NCI-H2196 (cell line): ENCODE data around the gene NELL1.
"Not testable (repeated sequence)": the region's sequence is repeated elsewhere in the genome, so short reads cannot be mapped to it uniquely, and the experiment has no call there.

Experiments
- DNase-seq: peaks from one replicate; lab custom pipeline; 2025; ENCODE audit not compliant: unreplicated experiment; lab: John Stamatoyannopoulos, UW

The NELL1 gene

GRCh38 chr11:20762116-20762844 is 92.9 kb downstream of the NELL1 start:
- peak; percentile 77 for DNase-seq

GRCh38 chr11:20762980-20763379 is 93.6 kb downstream of the NELL1 start:
- no peak for DNase-seq

GRCh38 chr11:20770414-20770946 is 101.1 kb downstream of the NELL1 start:
- no peak for DNase-seq

GRCh38 chr11:20771026-20771425 is 101.6 kb downstream of the NELL1 start:
- no peak for DNase-seq

GRCh38 chr11:20771681-20772080 is 102.3 kb downstream of the NELL1 start:
- no peak for DNase-seq

- no peak for DNase-seq
These were observed 105.9 kb downstream of the NELL1 start for GRCh38 chr11:20775331-20775730.

- DNase-seq: no peak
These were observed 113.4 kb downstream of the NELL1 start for GRCh38 chr11:20782775-20783174.

- no peak for DNase-seq
These were observed 113.8 kb downstream of the NELL1 start for GRCh38 chr11:20783220-20783619.

GRCh38 chr11:20790622-20791021 is 121.2 kb downstream of the NELL1 start:
- DNase-seq: no peak

- no peak for DNase-seq
These were observed 125.6 kb downstream of the NELL1 start for GRCh38 chr11:20795005-20795404.

GRCh38 chr11:20808328-20808727 is 138.9 kb downstream of the NELL1 start:
- no peak for DNase-seq

- DNase-seq: no peak
These were observed 151.7 kb downstream of the NELL1 start for GRCh38 chr11:20821046-20821445.

- no peak for DNase-seq
These were observed 152.1 kb downstream of the NELL1 start for GRCh38 chr11:20821470-20821869.

- no peak for DNase-seq
These were observed 155.4 kb downstream of the NELL1 start for GRCh38 chr11:20824773-20825172.

GRCh38 chr11:20835561-20835960 is 166.2 kb downstream of the NELL1 start:
- no peak for DNase-seq

GRCh38 chr11:20839231-20839630 is 169.8 kb downstream of the NELL1 start:
- DNase-seq: no peak

GRCh38 chr11:20840341-20840740 is 171.0 kb downstream of the NELL1 start:
- peak; percentile 83 for DNase-seq

GRCh38 chr11:20844216-20844615 is 174.8 kb downstream of the NELL1 start:
- peak; percentile 62 for DNase-seq

- DNase-seq: peak; percentile 74
These were observed 175.2 kb downstream of the NELL1 start for GRCh38 chr11:20844630-20845029.

- DNase-seq: no peak
These were observed 185.0 kb downstream of the NELL1 start for GRCh38 chr11:20854215-20854955.

- DNase-seq: no peak
These were observed 191.9 kb downstream of the NELL1 start for GRCh38 chr11:20861322-20861721.

GRCh38 chr11:20862263-20862662 is 192.9 kb downstream of the NELL1 start:
- DNase-seq: not testable (repeated sequence)
